CD14-positive monocyte (primary cell): ENCODE data around the gene SLCO4A1. TPM values are rescaled to one million over a fixed set of nuclear protein-coding genes. Genes with fewer than 3 reads are reported as not detected.

ENCODE experiments used
- DNase-seq, 3 donors: peaks; one replicate each; pipeline ENCODE4 v3.0.0-alpha.2; 2011 to 2022
- H2AFZ ChIP-seq: 2 replicates; pipeline ENCODE4 v1.6.0; 2012; ENCODE audit warnings: mild to moderate bottlenecking, low read depth, low read length, inconsistent platforms; ENCODE audit not compliant: insufficient read depth, poor library complexity, severe bottlenecking
- H3K27ac ChIP-seq, 2 donors: 1 replicate in 1 of 2; 2 replicates in 1 of 2; pipeline ENCODE4 v1.5.1; 2012 to 2013; ENCODE audit warnings: low read length in 2 of 2, control low read depth in 1 of 2, inconsistent platforms in 1 of 2, low read depth in 1 of 2, mild to moderate bottlenecking in 1 of 2
- H3K27me3 ChIP-seq, 2 donors: one replicate each; pipeline versions ENCODE4 v1.6.0 to v1.6.1; 2011 to 2013; ENCODE audit warnings: low read length in 2 of 2; ENCODE audit not compliant: control insufficient read depth in 2 of 2, insufficient read depth in 2 of 2
- H3K36me3 ChIP-seq, 2 donors: replicated peaks in 1 of 2; 1 replicate in 1 of 2; 2 replicates in 1 of 2; pipeline versions ENCODE4 v1.5.1 to v1.6.1; 2012 to 2013; ENCODE audit warnings: low read length in 2 of 2, control low read depth in 1 of 2, inconsistent platforms in 1 of 2, mild to moderate bottlenecking in 1 of 2; ENCODE audit not compliant: insufficient read depth in 2 of 2, control insufficient read depth in 1 of 2
- H3K4me1 ChIP-seq, 2 donors: 1 replicate in 1 of 2; 2 replicates in 1 of 2; pipeline versions ENCODE4 v1.5.1 to v1.6.1; 2012 to 2013; ENCODE audit warnings: low read length in 2 of 2, control low read depth in 1 of 2, inconsistent platforms in 1 of 2, mild to moderate bottlenecking in 1 of 2, moderate library complexity in 1 of 2; ENCODE audit not compliant: insufficient read depth in 2 of 2, control insufficient read depth in 1 of 2
- H3K4me2 ChIP-seq: replicated peaks from 2 replicates; pipeline ENCODE3; 2012; ENCODE audit warnings: low read length, moderate library complexity, mild to moderate bottlenecking; ENCODE audit not compliant: poor library complexity, severe bottlenecking; ENCODE audit errors: extremely low read depth
- H3K4me3 ChIP-seq, 3 experiments: fragments of 200-600 bp in 1 of 3; sonication (generic) in 1 of 3; replicated peaks in 1 of 3; 1 replicate in 2 of 3; 2 replicates in 1 of 3; pipeline ENCODE4 v1.5.1; 2011 to 2013; ENCODE audit warnings: low read length in 3 of 3, mild to moderate bottlenecking in 3 of 3, control low read depth in 2 of 3, low read depth in 2 of 3, inconsistent platforms in 1 of 3, moderate library complexity in 1 of 3
- H3K79me2 ChIP-seq: 2 replicates; pipeline ENCODE4 v1.6.0; 2012; ENCODE audit warnings: mild to moderate bottlenecking, control low read depth, inconsistent platforms, low read length, moderate library complexity; ENCODE audit not compliant: insufficient read depth
- H3K9ac ChIP-seq: 2 replicates; pipeline ENCODE4 v1.6.0; 2017; ENCODE audit warnings: low read length, mild to moderate bottlenecking; ENCODE audit not compliant: insufficient read depth, poor library complexity, severe bottlenecking
- H3K9me3 ChIP-seq, 2 donors: replicated peaks in 1 of 2; 1 replicate in 1 of 2; 2 replicates in 1 of 2; pipeline versions ENCODE4 v1.5.1 to v1.6.1; 2012 to 2013; ENCODE audit warnings: low read length in 2 of 2, control low read depth in 1 of 2; ENCODE audit not compliant: control insufficient read depth in 1 of 2, insufficient read depth in 1 of 2
- H4K20me1 ChIP-seq: 2 replicates; pipeline ENCODE4 v1.6.0; 2012; ENCODE audit warnings: mild to moderate bottlenecking, low read length, control low read depth, moderate library complexity; ENCODE audit not compliant: insufficient read depth
- H3K27ac Mint-ChIP-seq, 7 donors: one replicate each; pipeline ENCODE4 v1.8.0; 2020; ENCODE audit warnings: mild to moderate bottlenecking in 7 of 7, mixed read lengths in 7 of 7, moderate library complexity in 6 of 7, inconsistent platforms in 2 of 7
- H3K27me3 Mint-ChIP-seq, 3 donors: one replicate each; pipeline ENCODE4 v1.8.0; 2021 to 2022; ENCODE audit warnings: low read depth in 3 of 3, mild to moderate bottlenecking in 3 of 3, mixed read lengths in 3 of 3, moderate library complexity in 3 of 3, inconsistent platforms in 1 of 3
- H3K36me3 Mint-ChIP-seq, 2 donors: one replicate each; pipeline ENCODE4 v1.8.0; 2020; ENCODE audit warnings: mixed read lengths in 2 of 2, inconsistent platforms in 1 of 2, mild to moderate bottlenecking in 1 of 2
- H3K4me1 Mint-ChIP-seq: one replicate; pipeline ENCODE4 v1.8.0; 2020; ENCODE audit warnings: mild to moderate bottlenecking, mixed read lengths
- H3K4me3 Mint-ChIP-seq, 2 donors: one replicate each; pipeline ENCODE4 v1.8.0; 2020; ENCODE audit warnings: mild to moderate bottlenecking in 2 of 2, mixed read lengths in 2 of 2, moderate library complexity in 1 of 2
- H3K9me3 Mint-ChIP-seq, 7 donors: one replicate each; pipeline ENCODE4 v1.8.0; 2020 to 2022; ENCODE audit warnings: mixed read lengths in 7 of 7, mild to moderate bottlenecking in 6 of 7, moderate library complexity in 6 of 7, inconsistent platforms in 2 of 7
- WGBS: methylation state at CpG from one replicate; pipeline ENCODE4 v1.1.5; 2013; ENCODE audit warnings: missing lambda C conversion rate; ENCODE audit not compliant: insufficient coverage; 5-methylcytosine and 5-hydroxymethylcytosine counted together
- intact Hi-C, 2 donors: fragments of 100-400 bp; cut with micrococcal nuclease; formaldehyde crosslinking; loops; one replicate each; pipeline versions ENCODE4 v1.15.0 to v1.15.1; 2023
- polyA plus RNA-seq, 3 donors: library from polyadenylated mRNA; depleted of rRNA in 1 of 3; unstranded in 2 of 3; stranded (reverse) in 1 of 3; fragments of 300-500 nt in 2 of 3; fragments of >200 nt in 1 of 3; fragmentation: Illumina TruSeq in 2 of 3; gene quantifications; 1 replicate in 2 of 3; 2 replicates in 1 of 3; pipeline ENCODE4 v1.2.3, GENCODE V29; 2012 to 2021
- TF ChIP-seq, protein P1 (sequence below): fragments of 200-600 bp; IDR thresholded peaks from one replicate; pipeline ENCODE4 v1.8.0; 2022; ENCODE audit warnings: antibody characterized with exemption, mild to moderate bottlenecking

Gene SLCO4A1
- polyA plus RNA-seq, 3 donors, result 0.05 to 0.42 (median 0.26) TPM

DNA sequence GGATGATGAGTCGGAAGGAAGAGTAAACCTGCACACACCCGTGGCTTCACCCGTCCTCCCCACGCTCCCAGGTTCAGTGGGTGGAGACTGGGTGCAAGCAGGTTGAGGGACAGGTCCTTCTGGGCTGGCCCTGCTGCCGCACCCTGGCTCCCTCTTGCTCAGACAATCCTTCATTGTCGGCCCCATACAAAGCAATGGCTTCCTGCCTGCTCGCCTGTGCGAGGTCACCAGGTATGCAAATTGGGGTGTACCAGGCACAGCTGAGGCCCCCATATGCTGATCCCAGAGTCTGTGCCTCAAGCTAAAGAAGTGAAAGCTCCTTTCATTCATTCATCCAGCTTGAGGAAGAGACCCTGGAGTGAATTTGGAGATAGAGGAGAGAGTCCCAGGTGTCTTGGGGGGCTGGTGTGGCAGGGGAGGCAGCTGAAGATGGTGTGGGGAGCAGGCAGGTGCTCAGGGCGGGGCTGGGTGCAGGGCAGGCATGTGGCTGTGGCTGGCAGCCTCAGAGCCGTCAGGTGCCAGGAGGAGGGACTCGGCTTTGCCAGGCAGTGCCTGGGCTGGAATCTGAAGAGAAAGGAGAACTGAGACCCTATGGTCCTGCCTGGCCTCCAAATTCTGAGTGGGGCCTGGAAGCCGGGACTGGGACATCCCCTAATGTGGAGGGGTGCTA is 4.7 kb downstream of the SLCO4A1 start:
- no peaks in the 10 kb centered on the region for H3K9me3 Mint-ChIP-seq
- no peak overlapping the region for H3K27ac ChIP-seq
- H3K4me1 Mint-ChIP-seq, result peaks cover 35% of the 10 kb centered on the region
- no peaks in the 10 kb centered on the region for H3K36me3 ChIP-seq
- no peaks in the 10 kb centered on the region for H4K20me1 ChIP-seq
- H3K4me2 ChIP-seq, result no peak overlapping the region
- H3K27me3 ChIP-seq, result peaks cover 0 to 15% of the 10 kb centered on the region in 2 donors
- H3K9ac ChIP-seq, result no peak overlapping the region
- no peak overlapping the region for H2AFZ ChIP-seq
- H3K9me3 ChIP-seq, result no peaks in the 10 kb centered on the region
- TF ChIP-seq, protein P1, sequence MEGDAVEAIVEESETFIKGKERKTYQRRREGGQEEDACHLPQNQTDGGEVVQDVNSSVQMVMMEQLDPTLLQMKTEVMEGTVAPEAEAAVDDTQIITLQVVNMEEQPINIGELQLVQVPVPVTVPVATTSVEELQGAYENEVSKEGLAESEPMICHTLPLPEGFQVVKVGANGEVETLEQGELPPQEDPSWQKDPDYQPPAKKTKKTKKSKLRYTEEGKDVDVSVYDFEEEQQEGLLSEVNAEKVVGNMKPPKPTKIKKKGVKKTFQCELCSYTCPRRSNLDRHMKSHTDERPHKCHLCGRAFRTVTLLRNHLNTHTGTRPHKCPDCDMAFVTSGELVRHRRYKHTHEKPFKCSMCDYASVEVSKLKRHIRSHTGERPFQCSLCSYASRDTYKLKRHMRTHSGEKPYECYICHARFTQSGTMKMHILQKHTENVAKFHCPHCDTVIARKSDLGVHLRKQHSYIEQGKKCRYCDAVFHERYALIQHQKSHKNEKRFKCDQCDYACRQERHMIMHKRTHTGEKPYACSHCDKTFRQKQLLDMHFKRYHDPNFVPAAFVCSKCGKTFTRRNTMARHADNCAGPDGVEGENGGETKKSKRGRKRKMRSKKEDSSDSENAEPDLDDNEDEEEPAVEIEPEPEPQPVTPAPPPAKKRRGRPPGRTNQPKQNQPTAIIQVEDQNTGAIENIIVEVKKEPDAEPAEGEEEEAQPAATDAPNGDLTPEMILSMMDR, result no peak
- DNase-seq, result no peak
- H3K4me3 Mint-ChIP-seq, result no peak overlapping the region
- 93% methylated on average over 12 of the region's 12 CpGs for WGBS
- H3K36me3 Mint-ChIP-seq, result peaks cover 3 to 11% of the 10 kb centered on the region in 2 donors
- no peak overlapping the region for H3K27ac Mint-ChIP-seq
- intact Hi-C loops, result no loop called here
- H3K4me3 ChIP-seq, result no peak overlapping the region
- peaks cover 40 to 52% of the 10 kb centered on the region in 2 donors for H3K4me1 ChIP-seq
- no peaks in the 10 kb centered on the region for H3K79me2 ChIP-seq
- peaks cover 9 to 22% (median 15%) of the 10 kb centered on the region in 3 donors for H3K27me3 Mint-ChIP-seq

DNA sequence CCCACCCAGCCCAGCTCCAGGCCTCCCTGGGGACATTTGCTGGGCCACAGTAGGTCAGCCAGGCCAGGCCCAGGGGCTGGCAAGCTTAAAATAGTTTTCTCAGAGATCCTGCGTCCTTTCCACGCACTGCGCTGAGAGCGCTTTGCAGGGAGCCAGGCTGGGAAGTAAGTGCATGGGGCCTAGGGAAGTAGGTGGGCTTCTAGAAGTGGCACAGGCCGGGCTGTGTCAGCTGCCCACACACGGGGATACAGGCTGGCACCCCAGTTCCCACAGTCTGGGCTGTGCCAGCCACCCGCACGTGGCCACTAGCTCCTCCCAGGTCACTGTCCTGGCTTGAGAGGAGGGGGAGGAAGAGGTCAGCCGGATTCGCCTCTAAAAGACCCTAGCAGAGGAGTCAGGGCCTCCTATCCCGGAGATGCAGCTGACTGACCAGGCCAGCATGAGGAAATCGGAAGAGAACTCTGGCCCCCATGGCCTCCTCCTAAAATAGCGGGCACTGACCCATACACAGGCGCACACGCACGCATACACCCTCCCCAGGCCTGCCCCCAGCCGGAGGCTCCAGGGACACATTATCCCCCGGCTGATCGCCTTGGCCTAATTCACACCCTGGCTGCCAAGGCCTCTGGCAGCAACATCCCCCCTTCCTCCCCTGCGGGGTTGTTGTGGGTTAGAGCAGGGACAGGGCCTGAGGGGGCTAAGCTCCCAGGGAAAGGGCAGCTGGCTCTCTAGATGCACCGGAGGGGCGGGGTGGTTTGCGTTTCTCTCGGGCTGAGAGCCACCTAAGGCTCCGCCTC is 5.4 kb downstream of the SLCO4A1 start:
- no peak overlapping the region for H3K4me3 ChIP-seq
- H3K36me3 ChIP-seq, result no peaks in the 10 kb centered on the region
- Mint-ChIP-seq H3K4me3 (no peak overlapping the region), H3K27me3 (peaks cover 9 to 16% (median 16%) of the 10 kb centered on the region in 3 donors), H3K4me1 (peaks cover 40% of the 10 kb centered on the region), H3K9me3 (no peaks in the 10 kb centered on the region), H3K27ac (no peak overlapping the region), H3K36me3 (peaks cover 3 to 11% of the 10 kb centered on the region in 2 donors)
- H2AFZ ChIP-seq, result no peak overlapping the region
- intact Hi-C loops, result no loop called here
- no peak overlapping the region for H3K27ac ChIP-seq
- no peaks in the 10 kb centered on the region for H4K20me1 ChIP-seq
- DNase-seq, result no peak
- WGBS, result 97% methylated on average over 22 of the region's 25 CpGs
- no peaks in the 10 kb centered on the region for H3K9me3 ChIP-seq
- TF ChIP-seq, protein P1, result no peak
- H3K9ac ChIP-seq, result no peak overlapping the region
- no peaks in the 10 kb centered on the region for H3K79me2 ChIP-seq
- H3K4me1 ChIP-seq, result peaks cover 44 to 52% of the 10 kb centered on the region in 2 donors
- peaks cover 0 to 15% of the 10 kb centered on the region in 2 donors for H3K27me3 ChIP-seq
- H3K4me2 ChIP-seq, result no peak overlapping the region
